Erythroblast (primary cell): ENCODE data around the gene SBF2.
"Not testable (repeated sequence)": the region's sequence is repeated elsewhere in the genome, so short reads cannot be mapped to it uniquely, and the experiment has no call there.

Experiments used
- DNase-seq, 2 experiments: peaks; one replicate each; lab custom pipeline; 2025; lab: John Stamatoyannopoulos, UW
- GATA1 ChIP-seq: IDR thresholded peaks from 2 replicates; pipeline ENCODE4 v1.6.1; 2011; ENCODE audit warnings: low read depth, mild to moderate bottlenecking, control low read depth, low read length, moderate library complexity
- POLR2A ChIP-seq: IDR thresholded peaks from 2 replicates; pipeline ENCODE4 v1.6.1; 2011; ENCODE audit warnings: mild to moderate bottlenecking, low read length

SBF2 gene

GRCh38 chr11:10247011-10247410 is 47.0 kb downstream of the SBF2 start:
- no peak for TF ChIP-seq GATA1
- no peak for TF ChIP-seq POLR2A
- DNase-seq = no peak

- TF ChIP-seq GATA1 = no peak
- no peak for TF ChIP-seq POLR2A
- DNase-seq = no peak
Measured at GRCh38 chr11:10243896-10244575, 50.0 kb downstream of the SBF2 start.

DNA sequence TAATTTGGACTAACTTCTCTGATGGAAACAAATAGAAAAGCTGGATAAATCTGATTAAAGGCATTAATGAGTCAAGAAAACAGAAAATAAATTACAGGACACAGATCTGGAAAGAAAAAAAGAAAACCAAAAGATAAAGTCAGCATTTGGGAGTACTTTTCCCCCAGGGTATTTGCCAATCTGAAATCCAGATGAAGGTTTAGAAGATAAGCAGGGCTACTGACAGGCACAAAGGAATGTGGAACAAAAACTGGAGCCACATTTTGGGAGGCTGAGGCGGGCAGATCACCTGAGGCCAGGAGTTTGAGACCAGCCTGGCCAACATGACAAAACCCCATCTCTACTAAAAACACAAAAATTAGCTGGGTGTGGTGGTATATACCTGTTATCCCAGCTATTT is 57.2 kb downstream of the SBF2 start:
- no peak for DNase-seq
- no peak for TF ChIP-seq GATA1
- no peak for TF ChIP-seq POLR2A

DNA sequence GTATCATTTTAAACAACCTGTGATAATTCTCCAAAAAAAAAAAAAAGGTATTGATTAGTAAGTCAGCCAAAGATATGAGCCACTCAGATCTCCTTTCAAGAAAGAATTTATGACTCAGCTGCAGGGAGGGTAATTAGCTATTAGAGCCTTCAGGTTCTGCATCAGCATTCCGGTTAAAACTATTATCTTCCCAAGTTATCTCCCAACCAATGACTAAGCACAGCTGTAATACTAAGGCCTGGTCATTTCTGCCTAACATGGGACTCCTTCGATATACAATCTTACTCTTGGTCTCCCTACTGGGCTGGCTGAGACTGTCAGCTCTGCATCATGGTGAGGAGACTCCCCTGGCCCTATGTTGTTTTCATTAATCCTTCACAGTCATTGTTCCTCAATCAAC is 60.4 kb downstream of the SBF2 start:
- no peak for TF ChIP-seq POLR2A
- peak in 1 of 2 experiments; percentile 19 for DNase-seq

- no peak for TF ChIP-seq POLR2A
- no peak for DNase-seq
Measured at GRCh38 chr11:10232756-10233155, 61.3 kb downstream of the SBF2 start.

- not testable (repeated sequence) for DNase-seq
Measured at GRCh38 chr11:10231803-10232202, 62.2 kb downstream of the SBF2 start.

GRCh38 chr11:10225553-10225952 is 68.5 kb downstream of the SBF2 start:
- no peak for DNase-seq
- TF ChIP-seq POLR2A (no peak), GATA1 (no peak)

GRCh38 chr11:10222399-10222798 is 71.6 kb downstream of the SBF2 start:
- DNase-seq = no peak
- TF ChIP-seq POLR2A (no peak), GATA1 (no peak)

DNA sequence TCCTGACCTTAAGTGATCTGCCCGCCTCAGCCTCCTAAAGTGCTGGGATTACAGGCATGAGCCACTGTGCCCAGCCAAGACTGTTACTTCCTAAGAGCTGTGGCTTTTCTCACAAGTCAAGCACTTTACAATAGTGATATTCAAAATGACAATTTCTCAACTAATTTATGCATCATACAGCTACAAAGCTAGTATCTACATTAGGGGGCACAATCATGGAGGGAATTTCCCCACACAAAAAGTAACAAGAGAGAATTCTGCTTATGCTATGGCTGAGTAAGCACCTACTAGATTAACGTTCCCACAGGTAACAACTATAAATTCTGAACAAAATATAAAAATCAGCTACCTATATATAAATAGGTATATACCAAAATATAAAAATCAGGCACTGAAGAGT is 72.7 kb downstream of the SBF2 start:
- TF ChIP-seq GATA1 = no peak
- TF ChIP-seq POLR2A = no peak
- no peak for DNase-seq

GRCh38 chr11:10211470-10211869 is 82.5 kb downstream of the SBF2 start:
- no peak for DNase-seq
- TF ChIP-seq POLR2A (no peak), GATA1 (no peak)

- DNase-seq = no peak
- TF ChIP-seq POLR2A (no peak), GATA1 (no peak)
Measured at GRCh38 chr11:10209326-10209725, 84.7 kb downstream of the SBF2 start.

GRCh38 chr11:10208131-10208575 is 85.9 kb downstream of the SBF2 start:
- peak; percentile 37 to 69 for DNase-seq
- TF ChIP-seq GATA1 = no peak
- TF ChIP-seq POLR2A = no peak

DNA sequence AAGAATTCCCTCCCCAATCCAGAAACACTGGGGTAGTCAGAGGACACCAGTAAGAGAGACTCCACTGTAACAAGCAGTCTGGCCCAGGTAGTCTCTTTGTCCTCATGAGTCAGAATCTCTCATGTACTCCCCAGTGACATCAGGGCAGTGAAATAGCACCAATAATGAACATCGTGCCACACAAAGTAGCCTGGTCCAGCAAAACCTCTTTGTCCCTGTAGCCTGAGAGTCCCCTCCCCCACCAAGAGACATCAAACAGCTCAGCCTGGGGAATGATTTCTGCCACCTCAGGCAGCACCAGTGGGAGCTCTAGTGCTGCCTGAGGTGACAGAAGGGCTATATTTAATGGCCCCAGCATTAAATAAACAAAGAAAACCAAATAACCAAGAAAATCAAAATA is 88.1 kb downstream of the SBF2 start:
- TF ChIP-seq GATA1 (no peak), POLR2A (no peak)

GRCh38 chr11:10204021-10204420 is 90.0 kb downstream of the SBF2 start:
- no peak for TF ChIP-seq POLR2A
- no peak for TF ChIP-seq GATA1
- no peak for DNase-seq

More for the DNA sequence above, 88.1 kb downstream of the SBF2 start:
- no peak for DNase-seq

GRCh38 chr11:10201343-10201742 is 92.7 kb downstream of the SBF2 start:
- TF ChIP-seq POLR2A (no peak), GATA1 (no peak)
- no peak for DNase-seq
